Gastroesophageal sphincter (tissue), 4 donors: ENCODE measurements around the gene RUNX2. TPM values are rescaled to one million over a fixed set of nuclear protein-coding genes. Genes with fewer than 3 reads are reported as not detected.
A peak's percentile ranks its signal among the peaks of the same experiment; 100 is the strongest.

Experiments
- ATAC-seq: fragments of 150-250 bp; one replicate; pipeline ENCODE4 v1.9.1; 2016; ENCODE audit warnings: mild to moderate bottlenecking, moderate library complexity
- H3K27ac ChIP-seq, 4 donors: fragments of 200-600 bp; sonication (generic) in 3 of 4; 1 replicate in 3 of 4; 2 replicates in 1 of 4; pipeline ENCODE4 v1.5.1; 2016 to 2019
- H3K27me3 ChIP-seq: fragments of 200-600 bp; sonication (generic); one replicate; pipeline ENCODE4 v1.5.1; 2019
- H3K36me3 ChIP-seq, 2 donors: fragments of 200-600 bp; sonication (generic); one replicate each; pipeline ENCODE4 v1.5.1; 2019; ENCODE audit warnings: control low read depth in 1 of 2
- H3K4me1 ChIP-seq, 3 donors: fragments of 200-600 bp; sonication (generic); 1 replicate in 2 of 3; 2 replicates in 1 of 3; pipeline ENCODE4 v1.5.1; 2016 to 2019; ENCODE audit warnings: control low read depth in 2 of 3
- H3K4me3 ChIP-seq, 2 donors: fragments of 200-600 bp; sonication (generic); one replicate each; pipeline ENCODE4 v1.5.1; 2019; ENCODE audit warnings: mild to moderate bottlenecking in 1 of 2, moderate library complexity in 1 of 2
- H3K9me3 ChIP-seq, 3 donors: fragments of 200-600 bp; sonication (generic); one replicate each; pipeline ENCODE4 v1.5.1; 2017 to 2019; ENCODE audit warnings: control low read depth in 2 of 3
- EP300 ChIP-seq: sonication (generic); formaldehyde crosslinking; IDR thresholded peaks from one replicate; pipeline ENCODE4 v1.6.1; 2017; ENCODE audit warnings: antibody characterized with exemption, mild to moderate bottlenecking
- POLR2A ChIP-seq, 2 donors: fragments of 450-650 bp; IDR thresholded peaks; one replicate each; pipeline ENCODE4 v1.6.1; 2017; ENCODE audit warnings: antibody characterized with exemption in 2 of 2, mild to moderate bottlenecking in 2 of 2, moderate library complexity in 1 of 2
- POLR2AphosphoS5 ChIP-seq: sonication (generic); formaldehyde crosslinking; IDR thresholded peaks from one replicate; pipeline ENCODE4 v1.6.1; 2017; ENCODE audit warnings: antibody characterized with exemption
- WGBS, 2 donors: methylation state at CpG; one replicate each; pipeline ENCODE4 v1.1.5; 2018; ENCODE audit warnings: low coverage in 1 of 2; 5-methylcytosine and 5-hydroxymethylcytosine counted together
- total RNA-seq, 4 donors: library from RNA; depleted of rRNA; stranded (reverse); fragments of >200 nt; gene quantifications; one replicate each; pipeline ENCODE4 v1.1.0, GENCODE V29; 2016
- TF ChIP-seq, protein P1 (sequence below), 4 experiments: fragments of 200-600 bp in 2 of 4; fragments of 450-650 bp in 2 of 4; sonication (generic) in 1 of 4; IDR thresholded peaks; one replicate each; pipeline ENCODE4 v1.5.1; 2017 to 2019; ENCODE audit warnings: antibody characterized with exemption in 4 of 4, mild to moderate bottlenecking in 2 of 4, moderate library complexity in 2 of 4

Gene RUNX2
- total RNA-seq, 4 donors from 2014 or later = 0.16 to 0.94 (median 0.65) TPM

DNA sequence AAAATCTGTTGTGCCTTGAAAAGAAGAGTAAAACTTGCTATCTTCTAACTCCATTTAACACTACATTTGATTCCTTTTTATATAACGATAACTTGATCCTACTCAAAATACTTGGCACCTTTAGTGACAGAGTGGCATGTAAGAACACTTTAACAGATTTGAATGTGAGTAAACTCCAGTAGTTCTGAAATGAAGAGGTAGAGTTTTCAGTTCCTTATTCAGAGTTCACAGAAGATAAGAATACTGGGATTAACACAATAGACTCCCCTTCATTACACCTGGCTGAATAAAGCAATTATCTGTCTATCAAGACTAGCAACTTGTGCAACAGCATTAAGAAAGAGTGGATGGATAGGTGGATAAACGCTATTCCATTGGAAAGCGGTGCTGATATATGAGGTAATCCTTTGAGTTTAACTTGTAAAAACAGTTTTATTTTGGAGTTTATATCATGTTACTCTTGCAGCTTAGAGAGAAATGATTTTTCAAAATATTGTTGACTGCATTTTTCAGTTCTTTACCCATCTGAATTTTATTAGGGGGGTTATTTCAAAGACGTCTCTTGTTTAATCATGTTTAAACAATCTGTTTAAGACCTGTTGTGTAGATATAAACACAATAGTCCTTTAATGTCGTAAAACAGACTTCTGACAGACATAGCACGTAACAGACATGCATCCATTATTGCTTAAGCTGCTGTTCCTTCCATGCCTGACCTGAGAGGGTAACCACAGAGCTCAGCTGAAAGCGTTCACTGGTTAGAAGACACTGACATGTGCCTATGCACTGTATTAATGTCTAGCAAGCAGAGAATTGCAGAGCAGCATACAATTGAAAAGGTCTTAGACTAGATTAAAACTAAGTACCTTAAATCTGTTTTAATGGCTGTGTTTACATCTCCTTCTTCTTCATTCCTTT, 152.0 kb downstream of the RUNX2 start:
- H3K27ac ChIP-seq = no peak overlapping the region

DNA sequence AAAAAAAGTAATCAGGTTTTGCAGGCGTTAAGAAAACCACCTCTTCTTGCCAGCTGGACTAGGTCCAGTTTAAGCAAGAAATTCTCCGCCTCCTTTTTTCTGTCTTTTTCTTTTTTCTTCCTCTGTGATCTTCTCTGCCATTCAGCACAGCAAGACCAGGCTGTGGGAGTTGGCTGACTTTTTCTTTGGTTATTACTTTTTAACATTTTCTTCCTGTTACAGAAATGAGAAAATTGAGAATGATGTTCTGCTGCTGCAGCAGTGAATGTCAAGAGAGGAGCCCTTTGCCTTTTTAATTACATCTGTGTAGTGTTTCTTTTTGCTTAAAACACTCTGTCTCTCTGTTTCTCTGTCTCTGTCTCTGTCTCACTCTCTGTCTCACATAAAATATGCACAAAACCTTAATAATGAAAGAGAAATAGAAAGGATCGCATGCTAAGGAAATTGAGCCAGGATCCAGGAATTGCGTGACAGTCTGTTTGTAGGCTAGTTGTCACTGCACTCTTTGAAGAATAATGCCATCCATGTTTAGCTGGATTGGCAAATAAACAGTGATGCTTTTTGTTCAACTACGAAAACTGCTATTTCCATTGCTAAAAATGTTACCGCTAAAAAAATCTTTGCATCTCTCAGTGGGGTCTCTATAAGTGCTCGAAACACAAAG, 152.8 kb downstream of the RUNX2 start:
- H3K27me3 ChIP-seq = peaks cover 5% of the 10 kb centered on the region
- H3K27ac ChIP-seq = no peak overlapping the region
- ATAC-seq = no peak

More for the DNA sequence above, 152.0 kb downstream of the RUNX2 start:
- Histone ChIP-seq H3K27me3 (peaks cover 5% of the 10 kb centered on the region), H3K36me3 (no peaks in the 10 kb centered on the region), H3K4me3 (no peak overlapping the region), H3K4me1 (peaks cover 0 to 14% (median 0%) of the 10 kb centered on the region in 3 donors), H3K9me3 (no peaks in the 10 kb centered on the region)
- TF ChIP-seq, protein P1, sequence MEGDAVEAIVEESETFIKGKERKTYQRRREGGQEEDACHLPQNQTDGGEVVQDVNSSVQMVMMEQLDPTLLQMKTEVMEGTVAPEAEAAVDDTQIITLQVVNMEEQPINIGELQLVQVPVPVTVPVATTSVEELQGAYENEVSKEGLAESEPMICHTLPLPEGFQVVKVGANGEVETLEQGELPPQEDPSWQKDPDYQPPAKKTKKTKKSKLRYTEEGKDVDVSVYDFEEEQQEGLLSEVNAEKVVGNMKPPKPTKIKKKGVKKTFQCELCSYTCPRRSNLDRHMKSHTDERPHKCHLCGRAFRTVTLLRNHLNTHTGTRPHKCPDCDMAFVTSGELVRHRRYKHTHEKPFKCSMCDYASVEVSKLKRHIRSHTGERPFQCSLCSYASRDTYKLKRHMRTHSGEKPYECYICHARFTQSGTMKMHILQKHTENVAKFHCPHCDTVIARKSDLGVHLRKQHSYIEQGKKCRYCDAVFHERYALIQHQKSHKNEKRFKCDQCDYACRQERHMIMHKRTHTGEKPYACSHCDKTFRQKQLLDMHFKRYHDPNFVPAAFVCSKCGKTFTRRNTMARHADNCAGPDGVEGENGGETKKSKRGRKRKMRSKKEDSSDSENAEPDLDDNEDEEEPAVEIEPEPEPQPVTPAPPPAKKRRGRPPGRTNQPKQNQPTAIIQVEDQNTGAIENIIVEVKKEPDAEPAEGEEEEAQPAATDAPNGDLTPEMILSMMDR (IDR thresholded peaks at IDR 0.05) = no peak
- TF ChIP-seq EP300 = no peak
- TF ChIP-seq POLR2A (IDR thresholded peaks at IDR 0.05) = no peak
- TF ChIP-seq POLR2AphosphoS5 = no peak
- WGBS, 2 donors = 48 to 51% methylated on average over 6 to 7 of the region's 7 CpGs
- ATAC-seq = no peak

DNA sequence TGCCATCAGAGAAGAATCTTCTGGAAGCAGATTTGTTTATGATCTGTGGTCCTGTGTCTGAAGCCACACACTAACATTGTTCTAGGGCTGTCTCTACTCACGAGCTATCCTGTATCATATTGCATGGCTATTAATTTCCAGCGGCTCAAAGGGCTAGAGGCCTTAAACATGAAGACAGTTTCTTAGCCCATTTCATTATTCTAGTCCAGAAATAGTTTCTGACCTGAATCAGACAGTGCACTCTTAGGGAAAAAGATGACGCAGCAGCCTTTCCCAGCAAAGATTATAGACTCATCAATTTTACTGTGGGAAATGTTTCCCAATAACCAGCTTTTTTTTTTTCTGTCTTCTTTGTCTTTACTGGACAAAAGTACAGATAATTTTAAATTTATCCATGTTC, 154.9 kb downstream of the RUNX2 start:
- ATAC-seq = no peak
- H3K27ac ChIP-seq = no peak overlapping the region
- H3K4me3 ChIP-seq = no peak overlapping the region
- WGBS, 2 donors = 71 to 100% methylated on average over 1 to 3 of the region's 3 CpGs
- H3K36me3 ChIP-seq = no peaks in the 10 kb centered on the region
- peaks cover 11% of the 10 kb centered on the region for H3K27me3 ChIP-seq
- TF ChIP-seq POLR2AphosphoS5 = peak; percentile 12
- TF ChIP-seq, protein P1 (IDR thresholded peaks at IDR 0.05) = no peak
- no peaks in the 10 kb centered on the region for H3K9me3 ChIP-seq
- peaks cover 0 to 14% (median 0%) of the 10 kb centered on the region in 3 donors for H3K4me1 ChIP-seq

More for the DNA sequence above, 152.8 kb downstream of the RUNX2 start:
- H3K9me3 ChIP-seq = no peaks in the 10 kb centered on the region
- H3K4me3 ChIP-seq = no peak overlapping the region
- no peaks in the 10 kb centered on the region for H3K36me3 ChIP-seq
- TF ChIP-seq POLR2A (IDR thresholded peaks at IDR 0.05) (no peak), EP300 (no peak), POLR2AphosphoS5 (no peak)
- TF ChIP-seq, protein P1 (IDR thresholded peaks at IDR 0.05) = no peak
- 25 to 46% methylated on average over 6 to 7 of the region's 7 CpGs for WGBS, 2 donors
- peaks cover 0 to 14% (median 0%) of the 10 kb centered on the region in 3 donors for H3K4me1 ChIP-seq

GRCh38 chr6:45483501-45483900, 155.4 kb downstream of the RUNX2 start:
- H3K27ac ChIP-seq = no peak overlapping the region
- WGBS, 2 donors = 85 to 86% methylated on average over 4 to 5 of the region's 5 CpGs
- peaks cover 0 to 14% (median 0%) of the 10 kb centered on the region in 3 donors for H3K4me1 ChIP-seq

More at GRCh38 chr6:45483501-45483900, 155.4 kb downstream of the RUNX2 start:
- no peak for TF ChIP-seq EP300
- TF ChIP-seq POLR2A (IDR thresholded peaks at IDR 0.05) = no peak
- TF ChIP-seq, protein P1 (IDR thresholded peaks at IDR 0.05) = no peak
- no peak for ATAC-seq
- Histone ChIP-seq H3K36me3 (no peaks in the 10 kb centered on the region), H3K9me3 (no peaks in the 10 kb centered on the region), H3K27me3 (peaks cover 11% of the 10 kb centered on the region), H3K4me3 (no peak overlapping the region)
